HCT116 (cell line): ENCODE data around the gene NELFB. TPM values are rescaled to one million over a fixed set of nuclear protein-coding genes. Genes with fewer than 3 reads are reported as not detected.
A peak's percentile ranks its signal among the peaks of the same experiment; 100 is the strongest.
"Not testable (repeated sequence)": the region's sequence is repeated elsewhere in the genome, so short reads cannot be mapped to it uniquely, and the experiment has no call there.

Experiments used
- ATAC-seq: fragments of 200-7000 bp; cut with Tn5 transposase; 2 replicates; pipeline ENCODE4 v1.9.1; 2020; ENCODE audit warnings: mild to moderate bottlenecking, moderate library complexity
- BruUV-seq: library from RNA; stranded (reverse); fragments of 400-500 nt; replicated peaks from 2 replicates; lab custom pipeline; 2021; lab: Mats Ljungman, UMichigan
- CTCF ChIA-PET: fragments of 300-600 bp; sonication (Branson Sonifier 250); formaldehyde crosslinking; loops from one replicate; lab custom pipeline; 2021; ENCODE audit warnings: antibody characterized with exemption; lab: Charles Lee
- POLR2A ChIA-PET: fragments of 300-600, 350-600 bp; sonication (Branson Sonifier 250); formaldehyde crosslinking; loops from one replicate; lab custom pipeline; 2021; ENCODE audit warnings: antibody characterized with exemption; lab: Charles Lee
- RAD21 ChIA-PET, 2 experiments: fragments of 300-600 bp; sonication (Branson Sonifier 250); formaldehyde crosslinking; loops; one replicate each; lab custom pipeline; 2023; ENCODE audit warnings: low total read pairs in 2 of 2; ENCODE audit not compliant: uncharacterized antibody in 2 of 2, unreplicated experiment in 2 of 2, low non-redundant PET in 1 of 2; lab: Charles Lee
- DNase-seq: peaks from one replicate; pipeline ENCODE4 v3.0.0-alpha.2; 2010; ENCODE audit warnings: low read depth, low spot score
- H2AFZ ChIP-seq: fragments of 200-600 bp; shearing (Covaris generic), sonication (generic); 2 replicates; pipeline ENCODE4 v1.6.1; 2017; ENCODE audit warnings: low read depth, mixed run types, mixed read lengths, antibody characterized with exemption, low read length; ENCODE audit not compliant: poor library complexity, severe bottlenecking
- H3K27ac ChIP-seq: 2 replicates; pipeline ENCODE4 v1.5.1; 2012; ENCODE audit warnings: low read depth, low read length
- H3K27me3 ChIP-seq: fragments of 200-600 bp; sonication (generic); 2 replicates; pipeline ENCODE4 v1.6.1; 2016; ENCODE audit warnings: mixed run types, low read length, mixed read lengths; ENCODE audit not compliant: insufficient read depth
- H3K36me3 ChIP-seq, 2 experiments: fragments of 200-500 bp in 1 of 2; fragments of 200-600 bp in 1 of 2; sonication (Bioruptor generic) in 1 of 2; sonication (generic) in 1 of 2; 2 replicates each; pipeline versions ENCODE4 v1.5.1 to v1.6.1; 2014 to 2016; ENCODE audit warnings: low read length in 2 of 2, inconsistent platforms in 1 of 2, mixed read lengths in 1 of 2, mixed run types in 1 of 2; ENCODE audit not compliant: insufficient read depth in 2 of 2, control insufficient read depth in 1 of 2
- H3K4me1 ChIP-seq, 2 experiments: fragments of 200-600 bp in 1 of 2; sonication (generic) in 1 of 2; 2 replicates each; pipeline versions ENCODE4 v1.5.1 to v1.6.1; 2012 to 2017; ENCODE audit warnings: low read length in 2 of 2, inconsistent platforms in 1 of 2, mild to moderate bottlenecking in 1 of 2, mixed read lengths in 1 of 2, mixed run types in 1 of 2, moderate library complexity in 1 of 2; ENCODE audit not compliant: insufficient read depth in 2 of 2, control insufficient read depth in 1 of 2
- H3K4me2 ChIP-seq: fragments of 200-600 bp; sonication (generic); 2 replicates; pipeline ENCODE4 v1.6.1; 2017; ENCODE audit warnings: mixed run types, low read length, mixed read lengths
- H3K4me3 ChIP-seq, 2 experiments: fragments of 200-600 bp in 1 of 2; sonication (generic) in 1 of 2; replicated peaks in 1 of 2; 2 replicates each; pipeline ENCODE4 v1.5.1; 2011 to 2016; ENCODE audit warnings: low read length in 2 of 2, control low read depth in 1 of 2, low read depth in 1 of 2, mild to moderate bottlenecking in 1 of 2, mixed read lengths in 1 of 2, mixed run types in 1 of 2
- H3K79me2 ChIP-seq: fragments of 200-600 bp; sonication (generic); 2 replicates; pipeline ENCODE4 v1.6.1; 2017; ENCODE audit warnings: mild to moderate bottlenecking, mixed run types, low read length, moderate library complexity, mixed read lengths; ENCODE audit not compliant: insufficient read depth
- H3K9ac ChIP-seq: fragments of 200-600 bp; sonication (generic); 2 replicates; pipeline ENCODE4 v1.6.1; 2016; ENCODE audit warnings: low read length, mixed read lengths
- H3K9me2 ChIP-seq: fragments of 200-600 bp; sonication (generic), shearing (Covaris generic); 2 replicates; pipeline ENCODE4 v1.6.1; 2017; ENCODE audit warnings: mixed run types, mild to moderate bottlenecking, moderate library complexity; ENCODE audit not compliant: insufficient read depth
- H3K9me3 ChIP-seq, 2 experiments: fragments of 200-500 bp in 1 of 2; fragments of 200-600 bp in 1 of 2; sonication (Bioruptor generic) in 1 of 2; sonication (generic) in 1 of 2; 2 replicates each; pipeline ENCODE4 v1.6.1; 2014 to 2017; ENCODE audit warnings: low read length in 2 of 2, mixed read lengths in 2 of 2, inconsistent platforms in 1 of 2, low read depth in 1 of 2, mild to moderate bottlenecking in 1 of 2, mixed run types in 1 of 2, moderate library complexity in 1 of 2; ENCODE audit not compliant: control insufficient read depth in 1 of 2, insufficient read depth in 1 of 2
- H4K20me1 ChIP-seq: fragments of 200-600 bp; sonication (generic), shearing (Covaris generic); 2 replicates; pipeline ENCODE4 v1.6.1; 2017; ENCODE audit warnings: mixed run types, mild to moderate bottlenecking, moderate library complexity; ENCODE audit not compliant: insufficient read depth
- CTCF ChIP-seq, 3 experiments: fragments of 200-600 bp in 1 of 3; sonication (generic) in 1 of 3; IDR thresholded peaks in 2 of 3; conservative IDR thresholded peaks in 1 of 3; 2 replicates each; pipeline ENCODE4 v1.5.1; 2012 to 2017; ENCODE audit warnings: low read depth in 2 of 3, low read length in 2 of 3, antibody characterized with exemption in 1 of 3, borderline replicate concordance in 1 of 3, control low read depth in 1 of 3, mild to moderate bottlenecking in 1 of 3, mixed read lengths in 1 of 3, mixed run types in 1 of 3, moderate library complexity in 1 of 3; ENCODE audit not compliant: insufficient read depth in 1 of 3
- POLR2AphosphoS5 ChIP-seq: IDR thresholded peaks from 2 replicates; pipeline ENCODE4 v1.6.1; 2011; ENCODE audit warnings: mild to moderate bottlenecking, low read depth, low read length, moderate library complexity
- ZNF274 ChIP-seq: fragments of 200-500 bp; sonication (Bioruptor generic); IDR thresholded peaks from 2 replicates; pipeline ENCODE4 v1.6.1; 2014; ENCODE audit warnings: mild to moderate bottlenecking, low read depth, low read length, inconsistent platforms
- intact Hi-C: fragments of 100-400 bp; cut with micrococcal nuclease; formaldehyde crosslinking; loops from 2 replicates; pipeline ENCODE4 v1.10.0; 2022
- total RNA-seq: library from RNA; stranded (reverse); gene quantifications from one replicate; pipeline ENCODE4 v1.2.1, GENCODE V29; 2021; ENCODE audit not compliant: unreplicated experiment
- TF ChIP-seq, protein P1 (sequence below): IDR thresholded peaks from 2 replicates; pipeline ENCODE4 v1.6.1; 2012; ENCODE audit warnings: low read depth

Gene NELFB
- total RNA-seq, 1 experiment from 2014 or later: 86.4 TPM

DNA sequence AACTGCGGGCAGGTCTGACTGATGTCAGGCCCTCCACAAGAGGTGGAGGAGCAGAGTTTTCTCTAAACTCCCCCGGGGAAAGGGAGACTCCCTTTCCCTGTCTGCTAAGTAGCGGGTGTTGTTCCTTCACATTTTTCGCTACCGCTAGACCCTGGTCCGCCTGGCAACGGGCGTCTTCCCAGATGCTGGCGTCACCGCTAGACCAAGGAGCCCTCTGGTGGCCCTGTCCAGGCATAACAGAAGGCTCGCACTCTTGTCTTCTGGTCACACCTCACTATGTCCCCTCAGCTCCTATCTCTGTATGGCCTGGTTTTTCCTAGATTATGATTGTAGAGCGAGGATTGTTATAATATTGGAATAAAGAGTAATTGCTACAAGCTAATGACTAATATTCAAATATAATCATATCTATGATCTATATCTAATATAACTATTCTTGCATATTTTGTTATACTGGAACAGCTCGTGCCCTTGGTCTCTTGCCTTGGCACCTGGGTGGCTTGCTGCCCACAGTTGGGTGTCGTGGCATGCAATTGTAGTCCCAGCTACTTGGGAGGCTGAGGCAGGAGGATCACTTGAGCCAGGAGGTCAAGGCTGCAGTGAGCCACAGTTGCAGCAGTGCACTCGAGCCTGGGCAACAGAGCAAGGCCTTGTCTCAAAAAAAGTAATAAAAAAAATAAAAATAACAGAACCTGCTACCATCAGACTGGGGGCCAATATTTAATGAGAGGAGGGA, 7.2 kb downstream of the NELFB start:
- RAD21 ChIA-PET, intact Hi-C loops, H3K9me2 ChIP-seq, H3K4me3 ChIP-seq, H3K4me1 ChIP-seq, H3K9me3 ChIP-seq, DNase-seq, H4K20me1 ChIP-seq, H3K27ac ChIP-seq, H3K27me3 ChIP-seq, H2AFZ ChIP-seq, H3K9ac ChIP-seq, H3K4me2 ChIP-seq, BruUV-seq: not testable (repeated sequence)
- CTCF ChIA-PET: interaction anchor here (1.2 to 2.8 kb wide), 5 partner anchors 15 to 216 kb away, joined by 3 to 11 read pairs (median 5); partner anchors contain the start of genes NPDC1 and TOR4A
- POLR2A ChIA-PET: interaction anchor here (2.0 kb wide), 1 partner anchor 20 kb away, joined by 7 read pairs; no protein-coding TSS in a partner anchor
- TF ChIP-seq CTCF (IDR thresholded peaks at IDR 0.05 in 2 of 3, conservative IDR thresholded peaks at IDR 0.05 in 1 of 3; ENCODE audit: borderline replicate concordance in 1 of 3, insufficient read depth in 1 of 3, low read depth in 2 of 3, low read length in 2 of 3) (peak; percentile 29 to 46 (median 46); a peak in 4 of 6 replicates), POLR2AphosphoS5 (0 out of 2 replicates have a peak, but pooled peaks have one; percentile 15)
- peaks cover 16 to 21% of the 10 kb centered on the region in 2 experiments for H3K36me3 ChIP-seq
- H3K79me2 ChIP-seq: peaks cover 23% of the 10 kb centered on the region; the same call in 1 of the 2 replicates
- ATAC-seq: peak; percentile 52

- peaks cover 21% of the 10 kb centered on the region; the same call in 1 of the 2 replicates for H3K79me2 ChIP-seq
- RAD21 ChIA-PET: no interaction called here
- H4K20me1 ChIP-seq: no peaks in the 10 kb centered on the region
- no peak overlapping the region for H3K4me2 ChIP-seq
- no peak for DNase-seq
- no peak overlapping the region for H3K9ac ChIP-seq
- CTCF ChIA-PET: interaction anchor here (1.2 to 1.4 kb wide), 3 partner anchors 14 to 216 kb away, joined by 3 to 5 read pairs (median 4); partner anchors contain the start of genes NPDC1 and TOR4A
- H3K36me3 ChIP-seq: peaks cover 15 to 24% of the 10 kb centered on the region in 2 experiments
- TF ChIP-seq, protein P1, sequence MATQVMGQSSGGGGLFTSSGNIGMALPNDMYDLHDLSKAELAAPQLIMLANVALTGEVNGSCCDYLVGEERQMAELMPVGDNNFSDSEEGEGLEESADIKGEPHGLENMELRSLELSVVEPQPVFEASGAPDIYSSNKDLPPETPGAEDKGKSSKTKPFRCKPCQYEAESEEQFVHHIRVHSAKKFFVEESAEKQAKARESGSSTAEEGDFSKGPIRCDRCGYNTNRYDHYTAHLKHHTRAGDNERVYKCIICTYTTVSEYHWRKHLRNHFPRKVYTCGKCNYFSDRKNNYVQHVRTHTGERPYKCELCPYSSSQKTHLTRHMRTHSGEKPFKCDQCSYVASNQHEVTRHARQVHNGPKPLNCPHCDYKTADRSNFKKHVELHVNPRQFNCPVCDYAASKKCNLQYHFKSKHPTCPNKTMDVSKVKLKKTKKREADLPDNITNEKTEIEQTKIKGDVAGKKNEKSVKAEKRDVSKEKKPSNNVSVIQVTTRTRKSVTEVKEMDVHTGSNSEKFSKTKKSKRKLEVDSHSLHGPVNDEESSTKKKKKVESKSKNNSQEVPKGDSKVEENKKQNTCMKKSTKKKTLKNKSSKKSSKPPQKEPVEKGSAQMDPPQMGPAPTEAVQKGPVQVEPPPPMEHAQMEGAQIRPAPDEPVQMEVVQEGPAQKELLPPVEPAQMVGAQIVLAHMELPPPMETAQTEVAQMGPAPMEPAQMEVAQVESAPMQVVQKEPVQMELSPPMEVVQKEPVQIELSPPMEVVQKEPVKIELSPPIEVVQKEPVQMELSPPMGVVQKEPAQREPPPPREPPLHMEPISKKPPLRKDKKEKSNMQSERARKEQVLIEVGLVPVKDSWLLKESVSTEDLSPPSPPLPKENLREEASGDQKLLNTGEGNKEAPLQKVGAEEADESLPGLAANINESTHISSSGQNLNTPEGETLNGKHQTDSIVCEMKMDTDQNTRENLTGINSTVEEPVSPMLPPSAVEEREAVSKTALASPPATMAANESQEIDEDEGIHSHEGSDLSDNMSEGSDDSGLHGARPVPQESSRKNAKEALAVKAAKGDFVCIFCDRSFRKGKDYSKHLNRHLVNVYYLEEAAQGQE: no peak
- TF ChIP-seq ZNF274: no peak
- TF ChIP-seq, all 23 proteins: peak for 0
- no peak overlapping the region for H2AFZ ChIP-seq
- no peaks in the 10 kb centered on the region for H3K27me3 ChIP-seq
- no peak overlapping the region for H3K4me3 ChIP-seq
- no peaks in the 10 kb centered on the region for H3K4me1 ChIP-seq
- intact Hi-C loops: no loop called here
- no peaks in the 10 kb centered on the region for H3K9me2 ChIP-seq
- no TSS peak for BruUV-seq
- H3K27ac ChIP-seq: no peak overlapping the region
- POLR2A ChIA-PET: interaction anchor here (2.0 kb wide), 1 partner anchor 21 kb away, joined by 7 read pairs; no protein-coding TSS in a partner anchor
- no peaks in the 10 kb centered on the region for H3K9me3 ChIP-seq
- ATAC-seq: no peak
Measured at GRCh38 chr9:137262909-137263285, 7.8 kb downstream of the NELFB start.
